WTC11 (cell line): Measurements from ENCODE around the gene SMARCD3.

Source experiments
- ETV6 ChIP-seq: sonication (generic); formaldehyde crosslinking; IDR thresholded peaks from 2 replicates; pipeline ENCODE4 v1.8.1; 2022; ENCODE audit warnings: mild to moderate bottlenecking, missing genetic modification reagents
- NR2C2 ChIP-seq: sonication (generic); formaldehyde crosslinking; IDR thresholded peaks from 2 replicates; pipeline ENCODE4 v1.8.0; 2022; ENCODE audit warnings: mild to moderate bottlenecking, missing genetic modification reagents
- TF ChIP-seq, protein P1 (sequence below): sonication (generic); formaldehyde crosslinking; conservative IDR thresholded peaks from 2 replicates; pipeline ENCODE4 v1.8.1; 2022; ENCODE audit warnings: mild to moderate bottlenecking, missing genetic modification reagents

- TF ChIP-seq ETV6 (no peak), NR2C2 (CRISPR knock-in tag) (no peak)
- TF ChIP-seq, protein P1, sequence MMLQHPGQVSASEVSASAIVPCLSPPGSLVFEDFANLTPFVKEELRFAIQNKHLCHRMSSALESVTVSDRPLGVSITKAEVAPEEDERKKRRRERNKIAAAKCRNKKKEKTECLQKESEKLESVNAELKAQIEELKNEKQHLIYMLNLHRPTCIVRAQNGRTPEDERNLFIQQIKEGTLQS, result no peak
These were observed 12.4 kb upstream of the SMARCD3 start for GRCh38 chr7:151260883-151261282.
